Subcutaneous adipose tissue (tissue), 4 donors: ENCODE data around the gene RMND5A. TPM values are rescaled to one million over a fixed set of nuclear protein-coding genes. Genes with fewer than 3 reads are reported as not detected.

Experiments used
- total RNA-seq, 4 donors: library from RNA; depleted of rRNA; stranded (reverse); fragments of >200 nt; gene quantifications; one replicate each; pipeline ENCODE4 v1.1.0, GENCODE V29; 2016
- TF ChIP-seq, protein P1 (sequence below): fragments of 450-650 bp; IDR thresholded peaks from one replicate; pipeline ENCODE4 v1.5.1; 2016; ENCODE audit warnings: low read depth, mild to moderate bottlenecking, control low read depth, antibody characterized with exemption, moderate library complexity

The RMND5A gene
- total RNA-seq, 4 donors from 2014 or later: 44.2 to 79.4 (median 59.2) TPM

DNA sequence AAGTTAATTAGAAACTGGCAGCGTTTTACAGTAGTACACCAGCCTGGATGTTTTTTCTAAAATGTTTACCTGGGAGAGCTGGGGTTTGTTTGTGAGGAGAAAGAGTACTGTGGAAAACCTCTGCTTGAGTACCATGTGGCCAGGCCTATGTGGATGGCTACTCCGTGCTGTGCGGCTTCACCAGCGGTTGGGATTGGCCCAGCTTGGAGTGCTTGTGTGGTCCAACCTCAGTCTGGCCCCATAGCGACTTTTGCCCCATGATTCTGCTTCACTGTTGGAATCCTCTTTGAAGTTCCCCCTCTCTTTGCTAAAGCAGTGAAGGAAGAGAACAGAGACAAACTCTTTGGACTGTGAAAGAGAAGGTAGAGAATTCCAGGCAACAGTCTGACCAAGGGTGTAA lies 54.8 kb downstream of the RMND5A start:
- TF ChIP-seq, protein P1, sequence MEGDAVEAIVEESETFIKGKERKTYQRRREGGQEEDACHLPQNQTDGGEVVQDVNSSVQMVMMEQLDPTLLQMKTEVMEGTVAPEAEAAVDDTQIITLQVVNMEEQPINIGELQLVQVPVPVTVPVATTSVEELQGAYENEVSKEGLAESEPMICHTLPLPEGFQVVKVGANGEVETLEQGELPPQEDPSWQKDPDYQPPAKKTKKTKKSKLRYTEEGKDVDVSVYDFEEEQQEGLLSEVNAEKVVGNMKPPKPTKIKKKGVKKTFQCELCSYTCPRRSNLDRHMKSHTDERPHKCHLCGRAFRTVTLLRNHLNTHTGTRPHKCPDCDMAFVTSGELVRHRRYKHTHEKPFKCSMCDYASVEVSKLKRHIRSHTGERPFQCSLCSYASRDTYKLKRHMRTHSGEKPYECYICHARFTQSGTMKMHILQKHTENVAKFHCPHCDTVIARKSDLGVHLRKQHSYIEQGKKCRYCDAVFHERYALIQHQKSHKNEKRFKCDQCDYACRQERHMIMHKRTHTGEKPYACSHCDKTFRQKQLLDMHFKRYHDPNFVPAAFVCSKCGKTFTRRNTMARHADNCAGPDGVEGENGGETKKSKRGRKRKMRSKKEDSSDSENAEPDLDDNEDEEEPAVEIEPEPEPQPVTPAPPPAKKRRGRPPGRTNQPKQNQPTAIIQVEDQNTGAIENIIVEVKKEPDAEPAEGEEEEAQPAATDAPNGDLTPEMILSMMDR: no peak

DNA sequence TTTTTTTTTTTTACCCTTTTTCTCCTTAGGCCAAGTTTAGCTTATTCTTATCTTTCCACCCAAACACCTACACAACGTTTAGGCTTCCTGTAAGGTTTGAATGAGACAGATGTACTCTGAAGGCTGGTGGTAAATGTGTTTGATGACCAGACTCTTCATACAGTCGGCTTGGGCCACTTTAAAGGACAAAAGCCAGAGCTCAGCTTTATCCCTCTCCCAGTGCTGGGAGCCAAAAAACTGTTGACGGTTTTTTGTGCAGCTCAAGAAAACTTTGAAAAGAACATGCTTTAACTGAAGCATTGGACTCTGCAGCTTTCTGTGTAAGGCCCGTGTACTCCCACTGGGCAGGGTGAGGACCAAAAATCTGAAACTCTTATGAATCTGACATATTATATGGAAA lies 55.2 kb downstream of the RMND5A start:
- TF ChIP-seq, protein P1: no peak

DNA sequence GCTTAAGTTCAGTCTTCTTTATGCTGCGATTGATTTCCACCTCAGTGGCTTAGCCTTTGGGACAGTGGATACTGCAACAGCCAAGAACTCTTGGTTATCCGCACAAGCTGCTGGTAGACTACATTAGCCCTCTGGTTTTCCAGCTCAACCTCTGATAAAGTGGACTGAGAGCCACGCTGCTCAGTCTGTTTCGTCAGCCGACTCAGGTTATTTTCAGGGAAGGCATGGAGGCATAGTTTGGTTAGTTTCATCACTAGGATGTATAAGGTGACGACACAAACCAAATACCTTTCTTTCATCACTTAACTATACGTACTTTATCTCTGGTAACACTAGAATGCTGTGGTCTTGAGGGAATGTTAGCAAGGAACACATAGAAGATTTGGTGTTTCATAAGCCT lies 56.4 kb downstream of the RMND5A start:
- TF ChIP-seq, protein P1: no peak

DNA sequence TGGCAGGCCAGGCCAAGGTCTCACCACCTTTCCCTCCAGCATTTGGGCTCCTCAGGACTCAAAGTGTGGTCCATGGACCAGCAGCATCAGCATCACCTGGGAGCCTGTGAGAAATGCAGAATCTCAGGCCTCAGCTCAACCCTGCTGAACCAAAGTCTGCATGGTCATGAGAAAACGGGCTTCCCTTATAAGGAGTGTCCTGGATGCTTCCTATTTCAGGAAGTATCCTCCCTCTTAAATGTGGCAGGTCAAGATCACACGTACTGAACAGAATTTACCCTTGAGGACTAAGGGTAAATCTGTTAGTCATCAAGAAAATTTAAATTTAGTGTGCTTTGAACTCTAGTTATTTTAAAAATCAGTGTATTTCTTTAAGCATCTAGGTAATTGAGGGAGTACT lies 58.9 kb downstream of the RMND5A start:
- TF ChIP-seq, protein P1: no peak

DNA sequence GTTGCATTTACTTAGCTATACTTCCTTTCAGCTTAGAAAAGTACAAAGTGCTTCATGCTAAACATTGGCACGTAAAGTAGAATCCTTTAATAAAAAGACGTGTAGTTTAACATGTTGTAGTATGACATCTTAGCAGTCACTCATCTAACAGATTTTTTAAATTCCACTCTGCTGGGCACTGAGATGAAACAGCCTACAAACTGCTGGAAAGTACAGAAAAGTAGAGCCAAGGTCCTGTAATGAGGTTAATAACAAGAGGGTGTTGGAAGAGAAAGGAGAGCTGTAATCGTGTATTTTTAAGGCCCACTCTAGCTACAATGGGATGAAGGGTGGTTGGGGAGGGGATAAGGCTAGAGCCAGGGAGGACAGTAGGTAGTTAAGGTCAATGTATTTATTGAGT lies 59.9 kb downstream of the RMND5A start:
- TF ChIP-seq, protein P1: no peak

DNA sequence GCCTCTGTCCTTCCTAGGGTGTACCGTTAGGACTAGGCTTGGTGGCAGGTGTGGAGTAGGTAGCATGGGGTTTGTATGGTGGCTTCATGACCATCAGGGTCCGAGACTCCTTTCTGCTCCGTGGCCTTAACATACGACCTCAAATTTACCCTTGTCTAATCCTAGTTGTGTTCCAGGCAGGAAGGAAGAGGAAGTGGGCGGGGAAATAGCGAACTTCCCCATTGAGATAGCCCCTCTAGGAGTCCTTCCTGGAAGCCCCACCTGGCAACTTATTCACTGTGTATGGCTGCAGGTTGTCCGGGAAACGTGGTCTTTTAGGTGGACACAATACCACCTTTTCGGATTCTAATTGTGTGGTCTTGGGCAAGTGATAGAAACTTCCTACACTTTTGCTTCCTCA lies 61.3 kb downstream of the RMND5A start:
- TF ChIP-seq, protein P1: no peak

DNA sequence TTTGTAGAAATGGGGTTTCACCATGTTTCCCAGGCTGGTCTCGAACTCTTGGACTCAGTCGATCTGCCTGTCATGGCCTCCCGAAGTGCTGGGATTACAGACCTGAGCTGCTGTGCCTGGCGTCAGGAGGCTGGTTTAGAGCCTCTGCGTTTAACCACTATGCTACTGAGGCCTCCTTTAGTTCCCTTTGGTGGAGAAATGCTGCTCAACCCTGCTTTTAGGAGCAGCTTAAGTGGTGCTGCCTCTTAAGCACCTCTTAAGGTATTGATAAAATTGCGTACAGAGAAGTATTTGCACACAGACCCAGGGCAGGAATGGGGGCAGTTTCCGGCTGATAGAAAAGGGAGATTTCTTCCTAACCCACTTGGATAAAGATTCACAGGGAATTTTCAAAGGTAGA lies 62.7 kb downstream of the RMND5A start:
- TF ChIP-seq, protein P1: no peak
